Islet precursor cell (in vitro differentiated cells): ENCODE results near the gene ZNF200.
"Not testable (repeated sequence)": the region's sequence is repeated elsewhere in the genome, so short reads cannot be mapped to it uniquely, and the experiment has no call there.

Source experiments
- DNase-seq: peaks from one replicate; pipeline ENCODE4 v3.0.0-alpha.2; 2018

The ZNF200 gene

GRCh38 chr16:3234857-3235561, at the start of gene ZNF200:
Gene ZNF200, minus strand, starts transcription at chr16:3235158. Its CDS starts 1,403 bp downstream, at chr16:3233755.
- peak; percentile 97 for DNase-seq

GRCh38 chr16:3283543-3284447, 48.8 kb upstream of the ZNF200 start:
- DNase-seq, result no peak

GRCh38 chr16:3282730-3283542, 48.0 kb upstream of the ZNF200 start, which contains the start of gene ZNF263:
Gene ZNF263, plus strand, starts transcription at chr16:3283491. Its CDS starts 328 bp downstream, at chr16:3283819.
- peak; percentile 98 for DNase-seq

- peak; percentile 90 for DNase-seq
Measured at GRCh38 chr16:3282103-3282729, 47.3 kb upstream of the ZNF200 start.

GRCh38 chr16:3281222-3281820, 46.4 kb upstream of the ZNF200 start:
- DNase-seq, result no peak

- DNase-seq, result no peak
Measured at GRCh38 chr16:3276679-3277078, 41.7 kb upstream of the ZNF200 start.

- no peak for DNase-seq
Measured at GRCh38 chr16:3274947-3275346, 40.0 kb upstream of the ZNF200 start.

- DNase-seq, result no peak
Measured at GRCh38 chr16:3274490-3274889, 39.5 kb upstream of the ZNF200 start.

- not testable (repeated sequence) for DNase-seq
Measured at GRCh38 chr16:3271281-3271680, 36.3 kb upstream of the ZNF200 start.

GRCh38 chr16:3270718-3271117, 35.8 kb upstream of the ZNF200 start:
- not testable (repeated sequence) for DNase-seq

- no peak for DNase-seq
Measured at GRCh38 chr16:3268294-3268693, 33.3 kb upstream of the ZNF200 start.

- DNase-seq, result no peak
Measured at GRCh38 chr16:3266873-3267537, 32.0 kb upstream of the ZNF200 start.

- DNase-seq, result peak; percentile 99
Measured at GRCh38 chr16:3264137-3265036, 29.4 kb upstream of the ZNF200 start.

GRCh38 chr16:3262517-3262916, 27.6 kb upstream of the ZNF200 start:
- no peak for DNase-seq

- no peak for DNase-seq
Measured at GRCh38 chr16:3259836-3260235, 24.9 kb upstream of the ZNF200 start.

GRCh38 chr16:3256866-3257465, 22.0 kb upstream of the ZNF200 start:
- no peak for DNase-seq

GRCh38 chr16:3256146-3256865, 21.3 kb upstream of the ZNF200 start, which contains the start of gene MEFV:
Gene MEFV, minus strand, starts transcription at chr16:3256633. Its CDS starts 46 bp downstream, at chr16:3256587.
- DNase-seq, result no peak

GRCh38 chr16:3254309-3254708, 19.4 kb upstream of the ZNF200 start:
- no peak for DNase-seq

GRCh38 chr16:3252967-3253366, 18.0 kb upstream of the ZNF200 start:
- no peak for DNase-seq
